Uterus (tissue), 4 donors: Measurements from ENCODE around the gene SYTL2. TPM values are rescaled to one million over a fixed set of nuclear protein-coding genes. Genes with fewer than 3 reads are reported as not detected.
"Not testable (repeated sequence)": the region's sequence is repeated elsewhere in the genome, so short reads cannot be mapped to it uniquely, and the experiment has no call there.

Source experiments
- DNase-seq, 2 donors: peaks; one replicate each; pipeline ENCODE4 v3.0.0-alpha.2; 2019 to 2020
- H3K27ac ChIP-seq, 2 donors: fragments of 200-600 bp; sonication (generic); 1 replicate in 1 of 2; 2 replicates in 1 of 2; pipeline ENCODE4 v1.5.1; 2016 to 2018
- H3K27me3 ChIP-seq, 2 donors: fragments of 200-600 bp; sonication (generic); one replicate each; pipeline ENCODE4 v1.5.1; 2018 to 2019; ENCODE audit warnings: control low read depth in 1 of 2
- H3K36me3 ChIP-seq, 2 donors: fragments of 200-600 bp; sonication (generic); one replicate each; pipeline ENCODE4 v1.5.1; 2019; ENCODE audit warnings: control low read depth in 1 of 2
- H3K4me1 ChIP-seq, 2 donors: fragments of 200-600 bp; sonication (generic); one replicate each; pipeline ENCODE4 v1.5.1; 2018 to 2019; ENCODE audit warnings: control low read depth in 1 of 2
- H3K4me3 ChIP-seq, 2 donors: fragments of 200-600 bp; sonication (generic); 1 replicate in 1 of 2; 2 replicates in 1 of 2; pipeline ENCODE4 v1.5.1; 2018 to 2019; ENCODE audit warnings: mild to moderate bottlenecking in 1 of 2
- H3K9me3 ChIP-seq, 2 donors: fragments of 200-600 bp; sonication (generic); one replicate each; pipeline ENCODE4 v1.5.1; 2019; ENCODE audit warnings: control low read depth in 1 of 2
- POLR2A ChIP-seq, 2 donors: fragments of 450-650 bp; IDR thresholded peaks; one replicate each; pipeline ENCODE4 v1.6.1; 2016; ENCODE audit warnings: antibody characterized with exemption in 2 of 2, mild to moderate bottlenecking in 1 of 2, moderate library complexity in 1 of 2
- intact Hi-C: fragments of 100-400 bp; cut with DNase I; formaldehyde crosslinking; loops from one replicate; pipeline ENCODE4 v1.15.1; 2023; ENCODE audit warnings: low total_unique reads
- total RNA-seq, 4 donors: library from RNA; depleted of rRNA in 3 of 4; stranded (reverse); fragments of >200 nt in 3 of 4; gene quantifications; one replicate each; pipeline versions ENCODE4 v1.1.0 to v1.2.4, GENCODE V29; 2014 to 2023
- TF ChIP-seq, protein P1 (sequence below), 4 experiments: fragments of 200-600 bp in 2 of 4; fragments of 450-650 bp in 2 of 4; sonication (generic) in 2 of 4; IDR thresholded peaks; one replicate each; pipeline ENCODE4 v1.5.1; 2016 to 2019; ENCODE audit warnings: antibody characterized with exemption in 4 of 4, mild to moderate bottlenecking in 2 of 4, moderate library complexity in 1 of 4
- donor health status: DM: yes; HTN: yes; CAD: no.

SYTL2 gene
- total RNA-seq, 4 donors from 2014 or later = 33.0 to 77.4 (median 39.7) TPM

DNA sequence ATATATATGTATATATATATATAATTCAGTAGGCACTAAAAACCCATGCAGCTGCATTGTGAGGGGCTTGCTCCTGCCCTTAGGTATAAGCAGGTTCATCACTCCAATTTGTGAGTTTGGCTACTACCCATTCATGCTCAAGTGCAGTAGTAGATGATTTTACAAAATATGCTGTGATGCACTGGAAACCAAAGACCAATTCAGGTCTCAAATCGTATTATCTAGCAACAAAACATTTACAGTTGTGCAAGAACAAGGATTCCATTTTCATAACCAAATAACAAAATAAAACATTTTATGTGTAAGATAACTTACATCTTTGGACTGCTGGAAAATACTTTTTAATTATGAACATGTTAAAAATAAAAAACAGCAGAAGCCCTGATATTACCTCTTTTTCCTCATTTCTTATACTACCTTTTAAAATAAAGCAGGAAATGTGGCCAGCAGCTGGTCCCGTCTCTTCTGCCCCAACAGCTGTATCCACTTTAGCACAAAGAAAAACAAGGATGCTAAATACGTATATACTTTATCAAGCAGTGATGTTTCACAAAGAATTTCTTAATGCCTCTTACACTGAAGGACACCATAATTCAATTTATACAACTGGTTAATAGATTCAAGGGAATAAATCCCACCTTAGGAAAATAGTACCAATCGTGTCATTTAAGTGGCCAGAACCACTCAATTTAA, 148.8 kb downstream of the SYTL2 start:
- no peak for DNase-seq
- intact Hi-C loops = no loop called here
- no peaks in the 10 kb centered on the region for H3K27me3 ChIP-seq
- no peak overlapping the region for H3K27ac ChIP-seq
- peak overlapping the region; percentile 81 to 87 for H3K4me3 ChIP-seq
- H3K36me3 ChIP-seq = no peaks in the 10 kb centered on the region
- peaks cover 0 to 16% of the 10 kb centered on the region in 2 donors for H3K4me1 ChIP-seq
- TF ChIP-seq, protein P1, sequence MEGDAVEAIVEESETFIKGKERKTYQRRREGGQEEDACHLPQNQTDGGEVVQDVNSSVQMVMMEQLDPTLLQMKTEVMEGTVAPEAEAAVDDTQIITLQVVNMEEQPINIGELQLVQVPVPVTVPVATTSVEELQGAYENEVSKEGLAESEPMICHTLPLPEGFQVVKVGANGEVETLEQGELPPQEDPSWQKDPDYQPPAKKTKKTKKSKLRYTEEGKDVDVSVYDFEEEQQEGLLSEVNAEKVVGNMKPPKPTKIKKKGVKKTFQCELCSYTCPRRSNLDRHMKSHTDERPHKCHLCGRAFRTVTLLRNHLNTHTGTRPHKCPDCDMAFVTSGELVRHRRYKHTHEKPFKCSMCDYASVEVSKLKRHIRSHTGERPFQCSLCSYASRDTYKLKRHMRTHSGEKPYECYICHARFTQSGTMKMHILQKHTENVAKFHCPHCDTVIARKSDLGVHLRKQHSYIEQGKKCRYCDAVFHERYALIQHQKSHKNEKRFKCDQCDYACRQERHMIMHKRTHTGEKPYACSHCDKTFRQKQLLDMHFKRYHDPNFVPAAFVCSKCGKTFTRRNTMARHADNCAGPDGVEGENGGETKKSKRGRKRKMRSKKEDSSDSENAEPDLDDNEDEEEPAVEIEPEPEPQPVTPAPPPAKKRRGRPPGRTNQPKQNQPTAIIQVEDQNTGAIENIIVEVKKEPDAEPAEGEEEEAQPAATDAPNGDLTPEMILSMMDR (IDR thresholded peaks at IDR 0.05) = no peak
- no peak for TF ChIP-seq POLR2A (IDR thresholded peaks at IDR 0.05)
- no peaks in the 10 kb centered on the region for H3K9me3 ChIP-seq

DNA sequence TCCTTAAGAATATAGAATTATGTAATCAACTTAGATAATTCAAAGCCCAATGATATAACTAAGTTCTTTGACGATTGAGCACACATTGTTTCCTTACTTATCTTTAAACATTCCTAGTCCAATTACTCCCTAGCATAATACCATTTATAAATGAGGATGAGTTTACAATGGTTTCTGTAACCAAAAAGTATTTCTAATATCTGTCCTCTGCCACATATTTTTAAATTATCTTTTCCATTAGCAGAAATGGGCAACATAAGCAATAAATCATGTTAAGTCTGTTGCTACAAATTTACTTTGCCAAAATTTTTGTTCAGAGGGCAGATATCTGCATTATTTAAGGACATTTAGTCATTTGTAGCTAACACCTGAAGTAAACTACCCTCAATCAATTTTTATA, 152.8 kb downstream of the SYTL2 start:
- Histone ChIP-seq H3K4me1 (peaks cover 0 to 16% of the 10 kb centered on the region in 2 donors), H3K4me3 (no peak overlapping the region), H3K27ac (no peak overlapping the region), H3K9me3 (no peaks in the 10 kb centered on the region), H3K27me3 (no peaks in the 10 kb centered on the region), H3K36me3 (no peaks in the 10 kb centered on the region)
- intact Hi-C loops = no loop called here
- TF ChIP-seq POLR2A (IDR thresholded peaks at IDR 0.05) = no peak
- TF ChIP-seq, protein P1 (IDR thresholded peaks at IDR 0.05) = no peak
- DNase-seq = no peak

DNA sequence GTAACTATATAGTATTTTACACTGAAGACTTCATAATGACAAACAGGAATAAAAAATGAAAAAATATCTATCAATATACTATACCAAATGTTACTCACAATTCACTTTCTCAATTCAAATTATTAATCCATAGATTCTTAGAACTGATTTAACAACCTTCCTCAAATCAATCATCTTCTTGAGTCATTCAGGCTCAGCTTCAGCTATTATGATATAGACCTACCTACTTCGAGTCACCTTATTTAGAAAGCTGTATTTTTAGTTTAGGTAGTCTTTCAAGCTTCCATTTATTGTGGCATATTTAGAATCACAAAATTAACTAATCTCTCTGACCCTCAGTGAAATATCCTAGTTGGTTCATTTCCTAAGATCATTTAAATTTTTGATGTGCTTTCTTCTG, 154.2 kb downstream of the SYTL2 start:
- Histone ChIP-seq H3K27ac (no peak overlapping the region), H3K9me3 (no peaks in the 10 kb centered on the region), H3K4me3 (no peak overlapping the region), H3K27me3 (no peaks in the 10 kb centered on the region), H3K36me3 (no peaks in the 10 kb centered on the region), H3K4me1 (peaks cover 0 to 16% of the 10 kb centered on the region in 2 donors)
- TF ChIP-seq, protein P1 (IDR thresholded peaks at IDR 0.05) = no peak
- no peak for TF ChIP-seq POLR2A (IDR thresholded peaks at IDR 0.05)
- intact Hi-C loops = no loop called here
- DNase-seq = no peak

DNA sequence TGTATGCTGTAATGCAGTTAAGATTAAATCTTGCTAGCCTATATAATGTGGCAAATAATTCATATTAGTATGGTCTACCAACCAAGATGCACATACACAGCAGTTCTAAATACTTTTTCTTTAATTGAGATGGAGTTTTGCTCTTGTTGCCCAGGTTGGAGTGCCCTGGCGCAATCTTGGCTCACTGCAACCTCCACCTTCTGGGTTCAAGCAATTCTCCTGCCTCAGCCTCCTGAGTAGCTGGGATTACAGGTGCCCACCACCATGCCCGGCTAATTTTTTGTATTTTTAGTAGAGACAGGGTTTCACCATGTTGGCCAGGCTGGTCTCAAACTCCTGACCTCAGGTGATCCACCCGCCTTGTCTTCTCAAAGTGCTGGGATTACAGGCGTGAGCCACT, 156.6 kb downstream of the SYTL2 start:
- H3K4me3 ChIP-seq, H3K27ac ChIP-seq, H3K36me3 ChIP-seq, intact Hi-C loops, H3K27me3 ChIP-seq, DNase-seq, H3K9me3 ChIP-seq, H3K4me1 ChIP-seq: not testable (repeated sequence)

DNA sequence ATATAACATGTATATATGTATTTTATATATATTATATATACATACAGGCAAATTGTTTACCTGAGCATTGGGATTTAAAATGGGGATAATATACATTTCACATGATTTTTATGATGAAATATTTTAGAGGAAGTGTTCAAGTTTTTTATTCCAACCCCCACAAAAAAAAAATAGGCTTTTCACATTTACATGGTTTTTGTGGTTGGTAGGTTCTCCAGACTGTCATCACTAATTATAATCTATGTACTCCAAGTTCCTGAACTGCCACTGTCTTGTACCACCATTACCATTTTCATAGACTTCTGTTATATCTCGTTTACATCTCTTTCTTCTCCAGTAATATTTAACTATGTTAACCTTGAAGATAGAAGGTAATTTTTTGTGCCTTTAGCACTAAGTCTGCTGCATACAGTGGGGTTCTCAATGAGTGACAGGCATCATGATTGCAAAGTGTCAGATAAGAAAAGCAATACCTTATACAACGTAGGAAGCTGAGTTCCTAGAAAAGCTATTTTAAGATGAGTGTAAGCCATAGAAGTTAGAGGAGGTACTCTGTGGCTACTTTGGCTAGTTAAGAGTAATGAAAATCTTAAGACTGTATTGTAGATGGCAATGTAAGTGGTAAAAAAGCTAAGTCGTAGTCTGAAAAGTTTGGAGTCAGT, 158.0 kb downstream of the SYTL2 start:
- Histone ChIP-seq H3K27ac (no peak overlapping the region), H3K4me3 (no peak overlapping the region), H3K4me1 (peaks cover 0 to 4% of the 10 kb centered on the region in 2 donors), H3K9me3 (no peaks in the 10 kb centered on the region), H3K27me3 (no peaks in the 10 kb centered on the region), H3K36me3 (no peaks in the 10 kb centered on the region)
- DNase-seq = no peak
- intact Hi-C loops = no loop called here
- TF ChIP-seq, protein P1 (IDR thresholded peaks at IDR 0.05) = no peak
- no peak for TF ChIP-seq POLR2A (IDR thresholded peaks at IDR 0.05)
